Muscle layer of colon (tissue), 2 donors: ENCODE measurements around the gene CTSW.

Source experiments
- H3K27ac ChIP-seq: one replicate; pipeline ENCODE4 v1.7.0; 2013; ENCODE audit warnings: low read depth, mild to moderate bottlenecking, low read length, moderate library complexity
- H3K27me3 ChIP-seq, 2 donors: one replicate each; pipeline ENCODE4 v1.7.0; 2013; ENCODE audit warnings: low read length in 2 of 2, mild to moderate bottlenecking in 2 of 2; ENCODE audit not compliant: insufficient read depth in 2 of 2, control insufficient read depth in 1 of 2
- H3K36me3 ChIP-seq: one replicate; pipeline ENCODE4 v1.7.0; 2013; ENCODE audit warnings: mild to moderate bottlenecking, low read length; ENCODE audit not compliant: insufficient read depth
- H3K4me1 ChIP-seq: one replicate; pipeline ENCODE4 v1.7.0; 2013; ENCODE audit warnings: mild to moderate bottlenecking, low read length; ENCODE audit not compliant: insufficient read depth
- H3K4me3 ChIP-seq, 2 donors: one replicate each; pipeline ENCODE4 v1.7.0; 2013; ENCODE audit warnings: low read length in 2 of 2, low read depth in 1 of 2, mild to moderate bottlenecking in 1 of 2, moderate library complexity in 1 of 2
- H3K9ac ChIP-seq: one replicate; pipeline ENCODE4 v1.7.0; 2013; ENCODE audit warnings: low read length
- H3K9me3 ChIP-seq: one replicate; pipeline ENCODE4 v1.7.0; 2013; ENCODE audit warnings: mild to moderate bottlenecking, low read length
- donor health status: abdominal sarcoma.
- donor health status: Adenocarcinoma of cecum.

The CTSW gene

GRCh38 chr11:65918211-65919140 lies 38.8 kb downstream of the CTSW start, which contains the start of gene C11orf68:
TSS of gene C11orf68 (minus strand) at chr11:65919062. CDS start at chr11:65919031, 31 bp downstream.
- Histone ChIP-seq H3K27ac (peak within 1 kb of the TSS; percentile 93), H3K9ac (peak within 1 kb of the TSS; percentile 88), H3K36me3 (peaks cover 21% of the 10 kb centered on the region), H3K27me3 (no peaks in the 10 kb centered on the region), H3K4me1 (peaks cover 45% of the 10 kb centered on the region), H3K9me3 (no peaks in the 10 kb centered on the region), H3K4me3 (peak within 1 kb of the TSS; percentile 89 to 100)

GRCh38 chr11:65919141-65919572 lies 39.5 kb downstream of the CTSW start, which contains the start of gene DRAP1:
TSS of gene DRAP1 (plus strand) at chr11:65919426. CDS start at chr11:65919502, 76 bp downstream.
- Histone ChIP-seq H3K4me1 (peaks cover 45% of the 10 kb centered on the region), H3K36me3 (peaks cover 22% of the 10 kb centered on the region), H3K27me3 (no peaks in the 10 kb centered on the region), H3K27ac (peak within 1 kb of the TSS; percentile 93), H3K9me3 (no peaks in the 10 kb centered on the region), H3K4me3 (peak within 1 kb of the TSS; percentile 89 to 100), H3K9ac (peak within 1 kb of the TSS; percentile 88)

- Histone ChIP-seq H3K36me3 (peaks cover 22% of the 10 kb centered on the region), H3K27ac (peak overlapping the region; percentile 91), H3K9ac (peak overlapping the region; percentile 25), H3K4me3 (peak overlapping the region; percentile 77 to 92), H3K9me3 (no peaks in the 10 kb centered on the region), H3K4me1 (peaks cover 45% of the 10 kb centered on the region), H3K27me3 (no peaks in the 10 kb centered on the region)
These were observed 40.1 kb downstream of the CTSW start for GRCh38 chr11:65919573-65920371.

GRCh38 chr11:65920372-65920802 lies 40.8 kb downstream of the CTSW start:
- H3K9ac ChIP-seq = no peak overlapping the region
- peaks cover 22% of the 10 kb centered on the region for H3K36me3 ChIP-seq
- H3K27ac ChIP-seq = peak overlapping the region; percentile 91
- H3K4me3 ChIP-seq = peak overlapping the region; percentile 77 to 92
- H3K27me3 ChIP-seq = no peaks in the 10 kb centered on the region
- H3K9me3 ChIP-seq = no peaks in the 10 kb centered on the region
- peaks cover 39% of the 10 kb centered on the region for H3K4me1 ChIP-seq

- Histone ChIP-seq H3K4me1 (peaks cover 33% of the 10 kb centered on the region), H3K9ac (no peak overlapping the region), H3K9me3 (no peaks in the 10 kb centered on the region), H3K27me3 (no peaks in the 10 kb centered on the region), H3K4me3 (peak overlapping the region in 1 of 2 donors; percentile 77), H3K36me3 (peaks cover 22% of the 10 kb centered on the region), H3K27ac (no peak overlapping the region)
These were observed 41.5 kb downstream of the CTSW start for GRCh38 chr11:65921033-65921555.

GRCh38 chr11:65921876-65922275 lies 42.2 kb downstream of the CTSW start:
- Histone ChIP-seq H3K36me3 (peaks cover 22% of the 10 kb centered on the region), H3K9ac (no peak overlapping the region), H3K4me1 (peaks cover 25% of the 10 kb centered on the region)

GRCh38 chr11:65922565-65922964 lies 42.9 kb downstream of the CTSW start:
- no peak overlapping the region for H3K9ac ChIP-seq
- H3K9me3 ChIP-seq = no peaks in the 10 kb centered on the region
- H3K4me3 ChIP-seq = no peak overlapping the region
- H3K36me3 ChIP-seq = peaks cover 22% of the 10 kb centered on the region
- H3K4me1 ChIP-seq = peaks cover 18% of the 10 kb centered on the region
- H3K27ac ChIP-seq = no peak overlapping the region
- no peaks in the 10 kb centered on the region for H3K27me3 ChIP-seq

More at GRCh38 chr11:65921876-65922275, 42.2 kb downstream of the CTSW start:
- Histone ChIP-seq H3K27me3 (no peaks in the 10 kb centered on the region), H3K4me3 (no peak overlapping the region), H3K27ac (no peak overlapping the region), H3K9me3 (no peaks in the 10 kb centered on the region)

- H3K9ac ChIP-seq = no peak overlapping the region
- peaks cover 22% of the 10 kb centered on the region for H3K36me3 ChIP-seq
- H3K4me1 ChIP-seq = peaks cover 7% of the 10 kb centered on the region
- no peak overlapping the region for H3K27ac ChIP-seq
- H3K4me3 ChIP-seq = no peak overlapping the region
- H3K9me3 ChIP-seq = no peaks in the 10 kb centered on the region
- no peaks in the 10 kb centered on the region for H3K27me3 ChIP-seq
These were observed 45.8 kb downstream of the CTSW start for GRCh38 chr11:65925397-65925796.

GRCh38 chr11:65927904-65928397 lies 48.3 kb downstream of the CTSW start:
- H3K4me3 ChIP-seq = no peak overlapping the region
- H3K27me3 ChIP-seq = no peaks in the 10 kb centered on the region
- H3K9ac ChIP-seq = no peak overlapping the region
- no peak overlapping the region for H3K27ac ChIP-seq
- no peaks in the 10 kb centered on the region for H3K9me3 ChIP-seq
- peaks cover 6% of the 10 kb centered on the region for H3K36me3 ChIP-seq
- no peaks in the 10 kb centered on the region for H3K4me1 ChIP-seq

- Histone ChIP-seq H3K9ac (no peak overlapping the region), H3K27me3 (no peaks in the 10 kb centered on the region), H3K4me1 (no peaks in the 10 kb centered on the region), H3K27ac (no peak overlapping the region), H3K9me3 (no peaks in the 10 kb centered on the region), H3K36me3 (no peaks in the 10 kb centered on the region), H3K4me3 (no peak overlapping the region)
These were observed 49.0 kb downstream of the CTSW start for GRCh38 chr11:65928667-65929066.
